Measurements from ENCODE around the gene TECRL.

The TECRL gene

GRCh38 chr4:64409300-64409699 is at the start of gene TECRL:
Gene TECRL (minus strand): TSS chr4:64409450. CDS start chr4:64409351, 99 bp downstream.
- Histone ChIP-seq H3K4me1 (ENCODE audit: low read depth, poor library complexity, severe bottlenecking) (no peaks in the 10 kb centered on the region), H3K9ac (no peak within 1 kb of the TSS), H4K20me1 (ENCODE audit: insufficient read depth) (no peaks in the 10 kb centered on the region), H3K4me2 (no peak within 1 kb of the TSS), H3K27ac (no peak within 1 kb of the TSS), H3K36me3 (ENCODE audit: insufficient read depth) (no peaks in the 10 kb centered on the region), H2AFZ (ENCODE audit: low read depth) (no peak within 1 kb of the TSS), H3K4me3 (IDR thresholded peaks at IDR 0.05; ENCODE audit: insufficient read depth, low read depth, low read length) (no peak within 1 kb of the TSS), H3K79me2 (ENCODE audit: insufficient read depth, low read depth) (no peaks in the 10 kb centered on the region), H3K27me3 (ENCODE audit: insufficient read depth, low read depth) (no peaks in the 10 kb centered on the region)
- no peak for TF ChIP-seq CTCF (conservative IDR thresholded peaks at IDR 0.05; ENCODE audit: low read depth, low read length)

- Histone ChIP-seq H3K27ac (no peak overlapping the region), H2AFZ (ENCODE audit: low read depth) (no peak overlapping the region), H3K36me3 (ENCODE audit: insufficient read depth) (no peaks in the 10 kb centered on the region), H3K4me1 (ENCODE audit: low read depth, poor library complexity, severe bottlenecking) (no peaks in the 10 kb centered on the region), H3K79me2 (ENCODE audit: insufficient read depth, low read depth) (no peaks in the 10 kb centered on the region), H3K4me2 (no peak overlapping the region), H3K27me3 (ENCODE audit: insufficient read depth, low read depth) (no peaks in the 10 kb centered on the region), H3K9ac (no peak overlapping the region), H4K20me1 (ENCODE audit: insufficient read depth) (no peaks in the 10 kb centered on the region), H3K4me3 (IDR thresholded peaks at IDR 0.05; ENCODE audit: insufficient read depth, low read depth, low read length) (no peak overlapping the region)
- TF ChIP-seq CTCF (conservative IDR thresholded peaks at IDR 0.05; ENCODE audit: low read depth, low read length) = no peak
Measured at GRCh38 chr4:64432674-64433073, 23.4 kb upstream of the TECRL start.

GRCh38 chr4:64430933-64431332 is 21.7 kb upstream of the TECRL start:
- no peaks in the 10 kb centered on the region for H3K27me3 ChIP-seq (ENCODE audit: insufficient read depth, low read depth)
- H3K4me2 ChIP-seq = no peak overlapping the region
- no peak for TF ChIP-seq CTCF (conservative IDR thresholded peaks at IDR 0.05; ENCODE audit: low read depth, low read length)
- no peak overlapping the region for H3K4me3 ChIP-seq (IDR thresholded peaks at IDR 0.05; ENCODE audit: insufficient read depth, low read depth, low read length)
- no peak overlapping the region for H3K9ac ChIP-seq
- H3K36me3 ChIP-seq (ENCODE audit: insufficient read depth) = no peaks in the 10 kb centered on the region
- no peak overlapping the region for H3K27ac ChIP-seq
- no peaks in the 10 kb centered on the region for H4K20me1 ChIP-seq (ENCODE audit: insufficient read depth)
- no peaks in the 10 kb centered on the region for H3K4me1 ChIP-seq (ENCODE audit: low read depth, poor library complexity, severe bottlenecking)
- no peaks in the 10 kb centered on the region for H3K79me2 ChIP-seq (ENCODE audit: insufficient read depth, low read depth)
- no peak overlapping the region for H2AFZ ChIP-seq (ENCODE audit: low read depth)

- Histone ChIP-seq H3K4me2 (no peak overlapping the region), H3K36me3 (ENCODE audit: insufficient read depth) (no peaks in the 10 kb centered on the region), H2AFZ (ENCODE audit: low read depth) (no peak overlapping the region), H4K20me1 (ENCODE audit: insufficient read depth) (no peaks in the 10 kb centered on the region), H3K27me3 (ENCODE audit: insufficient read depth, low read depth) (no peaks in the 10 kb centered on the region), H3K9ac (no peak overlapping the region), H3K79me2 (ENCODE audit: insufficient read depth, low read depth) (no peaks in the 10 kb centered on the region), H3K4me1 (ENCODE audit: low read depth, poor library complexity, severe bottlenecking) (no peaks in the 10 kb centered on the region), H3K27ac (no peak overlapping the region), H3K4me3 (IDR thresholded peaks at IDR 0.05; ENCODE audit: insufficient read depth, low read depth, low read length) (no peak overlapping the region)
- no peak for TF ChIP-seq CTCF (conservative IDR thresholded peaks at IDR 0.05; ENCODE audit: low read depth, low read length)
Measured at GRCh38 chr4:64417974-64418373, 8.7 kb upstream of the TECRL start.
